Thoracic aorta (tissue), 2 donors: ENCODE data around the gene DMWD. TPM values are rescaled to one million over a fixed set of nuclear protein-coding genes. Genes with fewer than 3 reads are reported as not detected.

ENCODE experiments used
- ATAC-seq: fragments of 150-250 bp; one replicate; pipeline ENCODE4 v1.8.0; 2017; ENCODE audit warnings: low read depth; ENCODE audit not compliant: insufficient number of reproducible peaks, low FRiP score
- DNase-seq: peaks from one replicate; pipeline ENCODE4 v3.0.0-alpha.2; 2020; ENCODE audit warnings: low spot score
- H3K27ac ChIP-seq, 2 donors: fragments of 200-600 bp; sonication (generic); 1 replicate in 1 of 2; 2 replicates in 1 of 2; pipeline ENCODE4 v1.5.1; 2016; ENCODE audit warnings: mild to moderate bottlenecking in 2 of 2, moderate library complexity in 2 of 2
- H3K27me3 ChIP-seq: fragments of 200-600 bp; sonication (generic); replicated peaks from 2 replicates; pipeline ENCODE4 v1.6.0; 2016; ENCODE audit warnings: mild to moderate bottlenecking; ENCODE audit not compliant: insufficient read depth
- H3K36me3 ChIP-seq: fragments of 200-600 bp; sonication (generic); one replicate; pipeline ENCODE4 v1.5.1; 2016
- H3K4me1 ChIP-seq, 2 donors: fragments of 200-600 bp; sonication (generic); 1 replicate in 1 of 2; 2 replicates in 1 of 2; pipeline versions ENCODE4 v1.5.1 to v1.6.0; 2016; ENCODE audit warnings: low read depth in 2 of 2, mild to moderate bottlenecking in 1 of 2; ENCODE audit not compliant: control insufficient read depth in 1 of 2
- H3K4me3 ChIP-seq: fragments of 200-600 bp; sonication (generic); 2 replicates; pipeline ENCODE4 v1.5.1; 2016; ENCODE audit warnings: mild to moderate bottlenecking
- H3K9me3 ChIP-seq: fragments of 200-600 bp; sonication (generic); 2 replicates; pipeline ENCODE4 v1.5.1; 2016
- CTCF ChIP-seq: fragments of 200-600 bp; sonication (generic); IDR thresholded peaks from one replicate; pipeline ENCODE4 v1.5.1; 2019; ENCODE audit warnings: antibody characterized with exemption
- total RNA-seq, 2 donors: library from RNA; depleted of rRNA; stranded (reverse); fragments of >200 nt; gene quantifications; one replicate each; pipeline versions ENCODE4 v1.1.0 to v1.2.3, GENCODE V29; 2016

The DMWD gene
- total RNA-seq, 2 donors from 2014 or later = 79.1 to 91.1 TPM

- no peak for ATAC-seq
- H3K27ac ChIP-seq = no peak overlapping the region
- no peak for DNase-seq
- H3K4me1 ChIP-seq = no peaks in the 10 kb centered on the region
- peaks cover 90% of the 10 kb centered on the region for H3K36me3 ChIP-seq
- H3K4me3 ChIP-seq = no peak overlapping the region
- TF ChIP-seq CTCF = no peak
- no peaks in the 10 kb centered on the region for H3K9me3 ChIP-seq
- H3K27me3 ChIP-seq = no peaks in the 10 kb centered on the region
These were observed 34.9 kb upstream of the DMWD start for GRCh38 chr19:45827459-45828093.

- Histone ChIP-seq H3K4me3 (no peak overlapping the region), H3K27ac (no peak overlapping the region), H3K27me3 (no peaks in the 10 kb centered on the region), H3K36me3 (peaks cover 89% of the 10 kb centered on the region), H3K9me3 (no peaks in the 10 kb centered on the region), H3K4me1 (no peaks in the 10 kb centered on the region)
- DNase-seq = no peak
- no peak for TF ChIP-seq CTCF
- no peak for ATAC-seq
These were observed 34.3 kb upstream of the DMWD start for GRCh38 chr19:45826934-45827333.

- no peaks in the 10 kb centered on the region for H3K4me1 ChIP-seq
- H3K4me3 ChIP-seq = no peak overlapping the region
- H3K27me3 ChIP-seq = no peaks in the 10 kb centered on the region
- H3K9me3 ChIP-seq = no peaks in the 10 kb centered on the region
- no peak overlapping the region for H3K27ac ChIP-seq
- ATAC-seq (no peak), DNase-seq (no peak)
- peaks cover 82% of the 10 kb centered on the region for H3K36me3 ChIP-seq
- TF ChIP-seq CTCF = no peak
These were observed 33.6 kb upstream of the DMWD start for GRCh38 chr19:45825917-45826893.

- ATAC-seq = no peak
- no peak for TF ChIP-seq CTCF
These were observed 32.6 kb upstream of the DMWD start for GRCh38 chr19:45825263-45825605.

GRCh38 chr19:45824531-45825262, 32.1 kb upstream of the DMWD start:
- no peak for TF ChIP-seq CTCF
- Histone ChIP-seq H3K27me3 (no peaks in the 10 kb centered on the region), H3K4me1 (no peaks in the 10 kb centered on the region), H3K9me3 (no peaks in the 10 kb centered on the region), H3K4me3 (no peak overlapping the region), H3K27ac (no peak overlapping the region), H3K36me3 (peaks cover 75% of the 10 kb centered on the region)
- ATAC-seq = no peak
- DNase-seq = no peak

More at GRCh38 chr19:45825263-45825605, 32.6 kb upstream of the DMWD start:
- Histone ChIP-seq H3K27me3 (no peaks in the 10 kb centered on the region), H3K9me3 (no peaks in the 10 kb centered on the region), H3K4me3 (no peak overlapping the region), H3K4me1 (no peaks in the 10 kb centered on the region), H3K36me3 (peaks cover 81% of the 10 kb centered on the region), H3K27ac (no peak overlapping the region)
- DNase-seq = no peak
